H9 (cell line): ENCODE data around the gene TRIM17. TPM values are rescaled to one million over a fixed set of nuclear protein-coding genes. Genes with fewer than 3 reads are reported as not detected.

Experiments
- DNase-seq: peaks from one replicate; pipeline ENCODE4 v3.0.0-alpha.2; 2017
- H2AFZ ChIP-seq: one replicate; pipeline ENCODE4 v1.6.1; 2013; ENCODE audit warnings: mild to moderate bottlenecking, low read length, control low read depth, moderate library complexity
- H2AK5ac ChIP-seq: 2 replicates; pipeline ENCODE4 v1.6.1; 2013; ENCODE audit warnings: low read length, control low read depth, mixed read lengths; ENCODE audit not compliant: insufficient read length
- H2BK120ac ChIP-seq: one replicate; pipeline ENCODE4 v1.6.1; 2013; ENCODE audit warnings: low read depth, mild to moderate bottlenecking, low read length, control low read depth, inconsistent platforms; ENCODE audit not compliant: poor library complexity, severe bottlenecking
- H2BK12ac ChIP-seq: 2 replicates; pipeline ENCODE4 v1.6.1; 2013; ENCODE audit warnings: low read length, control low read depth, mixed read lengths, low read depth; ENCODE audit not compliant: insufficient read length
- H2BK15ac ChIP-seq: 2 replicates; pipeline ENCODE4 v1.6.1; 2013; ENCODE audit warnings: low read depth, low read length, control low read depth
- H2BK20ac ChIP-seq: one replicate; pipeline ENCODE4 v1.6.1; 2013; ENCODE audit warnings: low read depth, mild to moderate bottlenecking, low read length, control low read depth, inconsistent platforms; ENCODE audit not compliant: poor library complexity, severe bottlenecking
- H2BK5ac ChIP-seq: 2 replicates; pipeline ENCODE4 v1.6.1; 2013; ENCODE audit warnings: low read length, control low read depth, mixed read lengths; ENCODE audit not compliant: insufficient read length
- H3K14ac ChIP-seq: 2 replicates; pipeline ENCODE4 v1.6.1; 2013; ENCODE audit warnings: low read length, control low read depth; ENCODE audit not compliant: insufficient read depth
- H3K18ac ChIP-seq: 2 replicates; pipeline ENCODE4 v1.6.1; 2013; ENCODE audit warnings: low read depth, mild to moderate bottlenecking, mixed read lengths, low read length, control low read depth; ENCODE audit not compliant: insufficient read length
- H3K23ac ChIP-seq: 2 replicates; pipeline ENCODE4 v1.6.1; 2013; ENCODE audit warnings: low read length, control low read depth, mixed read lengths, low read depth; ENCODE audit not compliant: insufficient read length
- H3K23me2 ChIP-seq: 2 replicates; pipeline ENCODE4 v1.6.1; 2013; ENCODE audit warnings: low read depth, mild to moderate bottlenecking, mixed read lengths, low read length, control low read depth; ENCODE audit not compliant: insufficient read length, poor library complexity, severe bottlenecking
- H3K27ac ChIP-seq: 2 replicates; pipeline ENCODE4 v1.5.1; 2013; ENCODE audit warnings: low read length, control low read depth, mixed read lengths, low read depth; ENCODE audit not compliant: insufficient read length
- H3K27me3 ChIP-seq: 2 replicates; pipeline ENCODE4 v1.6.1; 2013; ENCODE audit warnings: low read length, control low read depth, inconsistent platforms; ENCODE audit not compliant: insufficient read depth
- H3K4ac ChIP-seq: 2 replicates; pipeline ENCODE4 v1.6.1; 2013; ENCODE audit warnings: low read depth, mild to moderate bottlenecking, control low read depth, inconsistent platforms, low read length, moderate library complexity
- H3K4me1 ChIP-seq: 2 replicates; pipeline ENCODE4 v1.6.1; 2013; ENCODE audit warnings: low read length, control low read depth, inconsistent platforms; ENCODE audit not compliant: insufficient read depth
- H3K4me2 ChIP-seq: 2 replicates; pipeline ENCODE4 v1.6.1; 2013; ENCODE audit warnings: low read length, control low read depth, mixed read lengths; ENCODE audit not compliant: insufficient read length, insufficient read depth
- H3K56ac ChIP-seq: 2 replicates; pipeline ENCODE4 v1.6.1; 2013; ENCODE audit warnings: low read depth, mild to moderate bottlenecking, mixed read lengths, low read length, control low read depth; ENCODE audit not compliant: insufficient read length
- H3K79me1 ChIP-seq: 2 replicates; pipeline ENCODE4 v1.6.1; 2013; ENCODE audit warnings: low read depth, mild to moderate bottlenecking, moderate library complexity, low read length, control low read depth, inconsistent platforms; ENCODE audit not compliant: insufficient read depth, poor library complexity, severe bottlenecking
- H3K79me2 ChIP-seq: 2 replicates; pipeline ENCODE4 v1.6.1; 2013; ENCODE audit warnings: low read length, control low read depth, inconsistent platforms; ENCODE audit not compliant: insufficient read depth
- H3K9ac ChIP-seq: 2 replicates; pipeline ENCODE4 v1.6.1; 2013; ENCODE audit warnings: low read length, control low read depth, mixed read lengths; ENCODE audit not compliant: insufficient read length; ENCODE audit errors: extremely low read depth
- H3K9me3 ChIP-seq: one replicate; pipeline ENCODE4 v1.6.1; 2013; ENCODE audit warnings: low read depth, low read length, inconsistent platforms; ENCODE audit not compliant: control insufficient read depth
- H3T11ph ChIP-seq: one replicate; pipeline ENCODE4 v1.6.1; 2013; ENCODE audit warnings: mild to moderate bottlenecking, low read length, control low read depth, inconsistent platforms
- H4K20me1 ChIP-seq: one replicate; pipeline ENCODE4 v1.6.1; 2013; ENCODE audit not compliant: control insufficient read depth, insufficient read length, insufficient read depth
- H4K5ac ChIP-seq: 2 replicates; pipeline ENCODE4 v1.6.1; 2013; ENCODE audit warnings: low read depth, mild to moderate bottlenecking, mixed read lengths, low read length, control low read depth; ENCODE audit not compliant: insufficient read length
- H4K8ac ChIP-seq: replicated peaks from 2 replicates; pipeline ENCODE4 v1.6.1; 2013; ENCODE audit warnings: low read length, control low read depth, mixed read lengths, low read depth; ENCODE audit not compliant: insufficient read length
- H4K91ac ChIP-seq: 2 replicates; pipeline ENCODE4 v1.6.1; 2013; ENCODE audit warnings: low read depth, mild to moderate bottlenecking, moderate library complexity, mixed read lengths, low read length, control low read depth; ENCODE audit not compliant: insufficient read length
- H3K27ac Mint-ChIP-seq, 3 experiments: 2 replicates in 2 of 3; 3 replicates in 1 of 3; pipeline ENCODE4 v1.8.0; 2020 to 2021; ENCODE audit warnings: mixed read lengths in 3 of 3, mild to moderate bottlenecking in 1 of 3, moderate library complexity in 1 of 3
- H3K27me3 Mint-ChIP-seq: 2 replicates; pipeline ENCODE4 v1.8.0; 2021; ENCODE audit warnings: low read depth, mild to moderate bottlenecking, moderate library complexity, mixed read lengths
- H3K36me3 Mint-ChIP-seq, 3 experiments: 2 replicates in 2 of 3; 3 replicates in 1 of 3; pipeline ENCODE4 v1.8.0; 2020 to 2021; ENCODE audit warnings: low read depth in 3 of 3, mixed read lengths in 3 of 3; ENCODE audit not compliant: insufficient read depth in 1 of 3
- H3K4me1 Mint-ChIP-seq, 2 experiments: 2 replicates each; pipeline ENCODE4 v1.8.0; 2020; ENCODE audit warnings: mixed read lengths in 2 of 2
- H3K4me3 Mint-ChIP-seq, 2 experiments: 2 replicates in 1 of 2; 3 replicates in 1 of 2; pipeline ENCODE4 v1.8.0; 2020 to 2021; ENCODE audit warnings: mild to moderate bottlenecking in 2 of 2, mixed read lengths in 2 of 2, moderate library complexity in 1 of 2
- H3K9me3 Mint-ChIP-seq, 2 experiments: 2 replicates in 1 of 2; 3 replicates in 1 of 2; pipeline ENCODE4 v1.8.0; 2020; ENCODE audit warnings: mild to moderate bottlenecking in 2 of 2, mixed read lengths in 2 of 2, moderate library complexity in 1 of 2
- WGBS: extraction: QIAGEN DNeasy Blood & Tissue Kit; methylation state at CpG from one replicate; pipeline ENCODE4 v1.1.7; 2013; ENCODE audit warnings: missing lambda C conversion rate, low lambda C conversion rate, mixed read lengths; ENCODE audit not compliant: insufficient read length; ENCODE audit errors: extremely low coverage; 5-methylcytosine and 5-hydroxymethylcytosine counted together
- total RNA-seq: library from RNA; stranded (reverse); gene quantifications from 2 replicates; pipeline ENCODE4 v1.2.1, GENCODE V29; 2021
- TF ChIP-seq, protein P1 (sequence below): fragments of 200-600 bp; sonication (generic); conservative IDR thresholded peaks from 3 replicates; pipeline ENCODE4 v1.8.0; 2021; ENCODE audit warnings: antibody characterized with exemption, mild to moderate bottlenecking

The TRIM17 gene
- total RNA-seq, 1 experiment from 2014 or later = 2.8 TPM

DNA sequence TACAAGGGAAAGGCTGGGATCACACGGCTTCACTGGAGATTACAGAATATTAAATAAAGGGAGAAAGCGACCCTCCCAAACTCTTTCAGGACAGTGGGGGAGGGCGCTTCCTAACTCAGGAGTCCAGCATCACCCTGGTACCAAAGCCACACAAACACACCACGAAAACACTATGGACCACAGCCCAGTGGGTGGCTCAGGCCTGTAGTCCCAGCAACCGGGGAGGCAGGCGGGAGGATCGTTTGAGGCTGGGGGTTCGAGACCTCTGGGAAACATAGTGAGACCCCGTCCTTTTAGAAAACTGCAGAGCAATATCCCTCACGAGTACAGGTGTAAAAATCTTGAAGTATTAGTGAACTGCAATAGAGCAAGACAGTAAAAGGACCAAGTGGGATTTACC, 26.0 kb downstream of the TRIM17 start:
- no peak overlapping the region for H2AFZ ChIP-seq
- H3K79me1 ChIP-seq = no peaks in the 10 kb centered on the region
- H3K23ac ChIP-seq = no peak overlapping the region
- H3K4me1 ChIP-seq = no peaks in the 10 kb centered on the region
- H3K9me3 Mint-ChIP-seq = no peaks in the 10 kb centered on the region
- no peak overlapping the region for H3K4me3 Mint-ChIP-seq
- no peak overlapping the region for H4K5ac ChIP-seq
- no CpG with 5 or more reads among the region's 10 CpGs for WGBS
- no peak overlapping the region for H2BK120ac ChIP-seq
- H4K20me1 ChIP-seq = no peaks in the 10 kb centered on the region
- H3K4ac ChIP-seq = no peak overlapping the region
- H3K56ac ChIP-seq = no peak overlapping the region
- H3T11ph ChIP-seq = no peak overlapping the region
- H3K9me3 ChIP-seq = no peaks in the 10 kb centered on the region
- H3K14ac ChIP-seq = no peak overlapping the region
- no peak overlapping the region for H4K8ac ChIP-seq
- H3K36me3 Mint-ChIP-seq = peaks cover 0 to 25% (median 19%) of the 10 kb centered on the region in 3 experiments; a peak in 5 of 7 replicates
- H3K4me2 ChIP-seq = no peak overlapping the region
- DNase-seq = no peak
- no peaks in the 10 kb centered on the region for H3K4me1 Mint-ChIP-seq
- H2AK5ac ChIP-seq = no peak overlapping the region
- no peak overlapping the region for H3K9ac ChIP-seq
- no peak overlapping the region for H2BK5ac ChIP-seq
- H3K27ac Mint-ChIP-seq = no peak overlapping the region
- no peak overlapping the region for H2BK15ac ChIP-seq
- no peak overlapping the region for H3K18ac ChIP-seq
- H3K23me2 ChIP-seq = no peaks in the 10 kb centered on the region
- no peak overlapping the region for H2BK12ac ChIP-seq
- no peaks in the 10 kb centered on the region for H3K79me2 ChIP-seq
- H2BK20ac ChIP-seq = no peak overlapping the region
- H3K27me3 Mint-ChIP-seq = peaks cover 17% of the 10 kb centered on the region
- no peak overlapping the region for H4K91ac ChIP-seq
- no peak overlapping the region for H3K27ac ChIP-seq
- TF ChIP-seq, protein P1, sequence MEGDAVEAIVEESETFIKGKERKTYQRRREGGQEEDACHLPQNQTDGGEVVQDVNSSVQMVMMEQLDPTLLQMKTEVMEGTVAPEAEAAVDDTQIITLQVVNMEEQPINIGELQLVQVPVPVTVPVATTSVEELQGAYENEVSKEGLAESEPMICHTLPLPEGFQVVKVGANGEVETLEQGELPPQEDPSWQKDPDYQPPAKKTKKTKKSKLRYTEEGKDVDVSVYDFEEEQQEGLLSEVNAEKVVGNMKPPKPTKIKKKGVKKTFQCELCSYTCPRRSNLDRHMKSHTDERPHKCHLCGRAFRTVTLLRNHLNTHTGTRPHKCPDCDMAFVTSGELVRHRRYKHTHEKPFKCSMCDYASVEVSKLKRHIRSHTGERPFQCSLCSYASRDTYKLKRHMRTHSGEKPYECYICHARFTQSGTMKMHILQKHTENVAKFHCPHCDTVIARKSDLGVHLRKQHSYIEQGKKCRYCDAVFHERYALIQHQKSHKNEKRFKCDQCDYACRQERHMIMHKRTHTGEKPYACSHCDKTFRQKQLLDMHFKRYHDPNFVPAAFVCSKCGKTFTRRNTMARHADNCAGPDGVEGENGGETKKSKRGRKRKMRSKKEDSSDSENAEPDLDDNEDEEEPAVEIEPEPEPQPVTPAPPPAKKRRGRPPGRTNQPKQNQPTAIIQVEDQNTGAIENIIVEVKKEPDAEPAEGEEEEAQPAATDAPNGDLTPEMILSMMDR = no peak
- no peaks in the 10 kb centered on the region for H3K27me3 ChIP-seq
